Erythroblast (primary cell): ENCODE results near the gene EPN2.

ENCODE experiments used
- GATA1 ChIP-seq: IDR thresholded peaks from 2 replicates; pipeline ENCODE4 v1.6.1; 2011; ENCODE audit warnings: low read depth, mild to moderate bottlenecking, control low read depth, low read length, moderate library complexity
- POLR2A ChIP-seq: IDR thresholded peaks from 2 replicates; pipeline ENCODE4 v1.6.1; 2011; ENCODE audit warnings: mild to moderate bottlenecking, low read length

GRCh38 chr17:19248151-19248927, 11.2 kb downstream of the EPN2 start:
- no peak for TF ChIP-seq POLR2A
- TF ChIP-seq GATA1: peak; percentile 30
